GM13976 (cell line): Measurements from ENCODE around the gene MT1HL1.

Experiments used
- DNase-seq: peaks from one replicate; pipeline ENCODE4 v3.0.0; 2012; ENCODE audit warnings: low spot score
- CTCF ChIP-seq: IDR thresholded peaks from 2 replicates; pipeline ENCODE4 v1.5.1; 2012; ENCODE audit warnings: borderline replicate concordance, mild to moderate bottlenecking; ENCODE audit not compliant: insufficient read depth; ENCODE audit errors: extremely low read depth, missing control alignments, control extremely low read depth
- in situ Hi-C: fragments of 300-500 bp; cut with MboI; formaldehyde crosslinking; loops from one replicate; pipeline ENCODE4 v1.12.0; 2022; ENCODE audit warnings: low sequenced_read_pairs, mixed read lengths, inconsistent platforms; ENCODE audit not compliant: unreplicated experiment

Gene MT1HL1

GRCh38 chr1:237004116-237004515, at the start of gene MT1HL1:
MT1HL1 (minus strand) TSS chr1:237004441; CDS start chr1:237004372, 69 bp downstream.
- no peak for TF ChIP-seq CTCF
- no peak for DNase-seq
- in situ Hi-C loops: no loop called here

- no peak for TF ChIP-seq CTCF
- in situ Hi-C loops: no loop called here
- no peak for DNase-seq
These were observed 46.7 kb upstream of the MT1HL1 start for GRCh38 chr1:237050915-237051314.

- TF ChIP-seq CTCF: no peak
- in situ Hi-C loops: no loop called here
- no peak for DNase-seq
These were observed 45.9 kb upstream of the MT1HL1 start for GRCh38 chr1:237050185-237050584.

DNA sequence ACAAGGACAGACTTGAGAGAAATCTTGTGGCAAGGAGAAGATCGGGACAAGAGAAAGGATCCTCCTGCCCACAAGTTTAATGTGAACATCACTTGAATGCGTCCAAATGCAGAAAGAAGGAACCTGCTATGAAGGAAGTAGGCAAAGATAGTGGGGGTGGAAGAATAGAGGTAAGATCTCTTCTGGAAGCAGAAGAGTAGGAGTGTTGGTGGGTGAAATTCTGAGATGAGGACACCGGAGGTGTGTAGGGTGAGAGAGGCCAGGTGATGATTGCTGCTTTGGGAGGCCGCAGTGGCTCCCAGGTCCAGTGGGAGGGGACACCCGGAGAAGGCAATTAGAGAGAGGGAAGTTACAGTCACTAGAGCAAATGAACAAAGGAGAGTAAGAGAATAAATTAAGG, 44.6 kb upstream of the MT1HL1 start:
- DNase-seq: no peak
- in situ Hi-C loops: no loop called here
- no peak for TF ChIP-seq CTCF

DNA sequence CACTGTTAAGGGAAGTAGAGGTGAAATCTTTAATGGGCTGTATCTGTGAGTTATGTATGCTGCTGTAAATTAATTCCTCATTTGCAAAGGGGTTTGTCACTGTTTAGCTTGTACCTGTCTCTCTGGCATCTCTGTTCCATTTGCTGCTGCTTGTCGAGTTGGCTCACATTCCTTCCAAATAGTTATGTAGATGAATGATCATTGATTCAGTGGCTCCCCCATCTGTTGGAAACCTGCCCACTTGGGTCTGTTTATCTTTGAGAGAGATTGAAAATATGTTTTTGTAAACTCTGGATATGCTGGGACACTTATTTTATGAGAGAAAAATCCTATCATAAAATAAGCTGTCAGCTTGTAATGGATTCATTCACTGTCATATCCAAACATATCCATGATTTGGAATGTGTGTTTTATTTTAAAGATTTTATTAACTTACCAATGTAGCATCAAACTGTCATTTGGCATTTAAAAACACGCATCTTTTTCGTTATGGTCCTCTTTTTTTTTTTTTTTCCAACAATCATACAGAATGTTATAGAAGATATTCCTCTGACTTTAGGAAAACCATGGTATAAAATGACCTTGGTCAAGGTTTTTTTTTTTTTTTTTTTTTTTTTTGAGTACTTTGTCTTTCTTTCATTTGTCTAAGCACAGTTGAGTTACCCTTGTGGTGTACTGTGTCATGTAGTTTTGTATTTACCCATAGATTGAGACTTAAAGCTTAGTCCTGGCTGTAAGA, 41.2 kb upstream of the MT1HL1 start:
- TF ChIP-seq CTCF: no peak

GRCh38 chr1:237043846-237044636, 39.8 kb upstream of the MT1HL1 start:
- no peak for TF ChIP-seq CTCF
- in situ Hi-C loops: no loop called here
- no peak for DNase-seq

More for the DNA sequence above, 41.2 kb upstream of the MT1HL1 start:
- DNase-seq: no peak
- in situ Hi-C loops: no loop called here
